Panc1 (cell line): Measurements from ENCODE around the gene EHD1. TPM values are rescaled to one million over a fixed set of nuclear protein-coding genes. Genes with fewer than 3 reads are reported as not detected.

Experiments used
- ATAC-seq: fragments of 200-7000 bp; cut with Tn5 transposase; 2 replicates; pipeline ENCODE4 v1.9.1; 2020; ENCODE audit warnings: mild to moderate bottlenecking, moderate library complexity
- BruUV-seq: library from RNA; stranded (reverse); fragments of 400-500 nt; replicated peaks from 2 replicates; lab custom pipeline; 2021; lab: Mats Ljungman, UMichigan
- CTCF ChIA-PET: fragments of 300-600 bp; sonication (Branson Sonifier 250); formaldehyde crosslinking; loops from one replicate; lab custom pipeline; 2022; ENCODE audit warnings: antibody characterized with exemption; lab: Charles Lee
- POLR2A ChIA-PET: fragments of 300-600 bp; sonication (Branson Sonifier 250); formaldehyde crosslinking; loops from one replicate; lab custom pipeline; 2022; ENCODE audit warnings: antibody characterized with exemption; lab: Charles Lee
- DNase-seq: peaks from one replicate; pipeline ENCODE4 v3.0.0-alpha.2; 2010; ENCODE audit warnings: low read depth, low spot score
- H3K27ac ChIP-seq: 2 replicates; pipeline ENCODE4 v1.5.1; 2011; ENCODE audit warnings: mild to moderate bottlenecking, low read length, inconsistent platforms
- H3K27me3 ChIP-seq: fragments of 200-500 bp; sonication (Bioruptor generic); 2 replicates; pipeline ENCODE4 v1.6.0; 2014; ENCODE audit warnings: low read length, inconsistent platforms; ENCODE audit not compliant: control insufficient read depth, insufficient read depth
- H3K36me3 ChIP-seq: fragments of 200-500 bp; sonication (Bioruptor generic); 2 replicates; pipeline ENCODE4 v1.5.1; 2014; ENCODE audit warnings: inconsistent platforms, mild to moderate bottlenecking, low read length, moderate library complexity; ENCODE audit not compliant: control insufficient read depth, insufficient read depth
- H3K4me1 ChIP-seq: 2 replicates; pipeline ENCODE4 v1.5.1; 2011; ENCODE audit warnings: inconsistent platforms, mild to moderate bottlenecking, low read length, moderate library complexity; ENCODE audit not compliant: control insufficient read depth, insufficient read depth
- H3K4me3 ChIP-seq, 2 experiments: 2 replicates each; pipeline ENCODE4 v1.5.1; 2011 to 2012; ENCODE audit warnings: low read depth in 2 of 2, low read length in 2 of 2, mild to moderate bottlenecking in 2 of 2, inconsistent platforms in 1 of 2, moderate library complexity in 1 of 2
- H3K9me3 ChIP-seq: fragments of 200-500 bp; sonication (Bioruptor generic); 2 replicates; pipeline ENCODE4 v1.5.1; 2014; ENCODE audit warnings: low read depth, mild to moderate bottlenecking, inconsistent platforms, low read length, moderate library complexity; ENCODE audit not compliant: control insufficient read depth, insufficient read depth
- POLR2AphosphoS5 ChIP-seq: IDR thresholded peaks from 2 replicates; pipeline ENCODE4 v1.6.1; 2012; ENCODE audit warnings: mild to moderate bottlenecking, low read depth, low read length, moderate library complexity
- SIN3A ChIP-seq: IDR thresholded peaks from 2 replicates; pipeline ENCODE4 v1.6.1; 2012; ENCODE audit warnings: low read depth, mild to moderate bottlenecking, low read length, moderate library complexity, borderline replicate concordance; ENCODE audit not compliant: insufficient read depth
- TCF7L2 ChIP-seq: IDR thresholded peaks from 2 replicates; pipeline ENCODE4 v1.6.1; 2011; ENCODE audit warnings: mild to moderate bottlenecking, low read depth, low read length, inconsistent platforms
- in situ Hi-C: cut with HindIII; loops from 2 replicates; pipeline ENCODE4 v1.10.0; 2016; ENCODE audit warnings: low sequenced_read_pairs, low pct_unique_long_range_greater_than_20kb
- intact Hi-C: fragments of 100-400 bp; cut with micrococcal nuclease; formaldehyde crosslinking; loops from one replicate; pipeline ENCODE4 v1.10.0; 2022; ENCODE audit not compliant: unreplicated experiment
- total RNA-seq: library from RNA; stranded (reverse); gene quantifications from one replicate; pipeline ENCODE4 v1.2.1, GENCODE V29; 2021; ENCODE audit not compliant: unreplicated experiment
- TF ChIP-seq, protein P1 (sequence below), 2 experiments: IDR thresholded peaks; 2 replicates each; pipeline ENCODE4 v1.6.1; 2011 to 2012; ENCODE audit warnings: low read depth in 2 of 2, control low read depth in 1 of 2, low read length in 1 of 2, mild to moderate bottlenecking in 1 of 2, moderate library complexity in 1 of 2; ENCODE audit not compliant: insufficient read depth in 1 of 2
- TF ChIP-seq, protein P2 (sequence below): fragments of 450-650 bp; IDR thresholded peaks from 2 replicates; pipeline ENCODE4 v1.5.1; 2017; ENCODE audit warnings: mild to moderate bottlenecking

Gene EHD1
- total RNA-seq, 1 experiment from 2014 or later: 186 TPM

DNA sequence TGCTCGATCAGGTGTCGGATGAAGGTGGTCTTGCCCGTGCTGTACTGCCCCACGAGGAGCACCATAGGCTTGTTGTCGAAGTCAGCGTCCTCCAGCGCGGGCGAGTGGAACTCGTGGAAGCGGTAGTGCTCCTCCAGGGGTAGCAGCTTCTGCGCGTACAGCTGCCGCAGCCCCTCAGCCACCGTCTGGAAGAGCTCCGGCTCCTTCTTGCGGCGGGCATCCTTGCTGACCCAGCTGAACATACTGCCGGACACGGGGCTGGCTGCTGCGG is 263 bp downstream of the EHD1 start:
- intact Hi-C loops: no loop called here
- Histone ChIP-seq H3K27me3 (no peaks in the 10 kb centered on the region), H3K9me3 (no peaks in the 10 kb centered on the region), H3K27ac (peak overlapping the region; percentile 89), H3K4me1 (peaks cover 36% of the 10 kb centered on the region), H3K36me3 (no peaks in the 10 kb centered on the region; the same call in 1 of the 2 replicates), H3K4me3 (peak overlapping the region; percentile 88 to 99)
- no TSS peak for BruUV-seq
- no peak for DNase-seq
- POLR2A ChIA-PET: interaction anchor here (1.8 kb wide), 1 partner anchor 17 kb away, joined by 11 read pairs; no protein-coding TSS in a partner anchor
- TF ChIP-seq TCF7L2 (no peak), POLR2AphosphoS5 (no peak), SIN3A (no peak)
- TF ChIP-seq, protein P1, sequence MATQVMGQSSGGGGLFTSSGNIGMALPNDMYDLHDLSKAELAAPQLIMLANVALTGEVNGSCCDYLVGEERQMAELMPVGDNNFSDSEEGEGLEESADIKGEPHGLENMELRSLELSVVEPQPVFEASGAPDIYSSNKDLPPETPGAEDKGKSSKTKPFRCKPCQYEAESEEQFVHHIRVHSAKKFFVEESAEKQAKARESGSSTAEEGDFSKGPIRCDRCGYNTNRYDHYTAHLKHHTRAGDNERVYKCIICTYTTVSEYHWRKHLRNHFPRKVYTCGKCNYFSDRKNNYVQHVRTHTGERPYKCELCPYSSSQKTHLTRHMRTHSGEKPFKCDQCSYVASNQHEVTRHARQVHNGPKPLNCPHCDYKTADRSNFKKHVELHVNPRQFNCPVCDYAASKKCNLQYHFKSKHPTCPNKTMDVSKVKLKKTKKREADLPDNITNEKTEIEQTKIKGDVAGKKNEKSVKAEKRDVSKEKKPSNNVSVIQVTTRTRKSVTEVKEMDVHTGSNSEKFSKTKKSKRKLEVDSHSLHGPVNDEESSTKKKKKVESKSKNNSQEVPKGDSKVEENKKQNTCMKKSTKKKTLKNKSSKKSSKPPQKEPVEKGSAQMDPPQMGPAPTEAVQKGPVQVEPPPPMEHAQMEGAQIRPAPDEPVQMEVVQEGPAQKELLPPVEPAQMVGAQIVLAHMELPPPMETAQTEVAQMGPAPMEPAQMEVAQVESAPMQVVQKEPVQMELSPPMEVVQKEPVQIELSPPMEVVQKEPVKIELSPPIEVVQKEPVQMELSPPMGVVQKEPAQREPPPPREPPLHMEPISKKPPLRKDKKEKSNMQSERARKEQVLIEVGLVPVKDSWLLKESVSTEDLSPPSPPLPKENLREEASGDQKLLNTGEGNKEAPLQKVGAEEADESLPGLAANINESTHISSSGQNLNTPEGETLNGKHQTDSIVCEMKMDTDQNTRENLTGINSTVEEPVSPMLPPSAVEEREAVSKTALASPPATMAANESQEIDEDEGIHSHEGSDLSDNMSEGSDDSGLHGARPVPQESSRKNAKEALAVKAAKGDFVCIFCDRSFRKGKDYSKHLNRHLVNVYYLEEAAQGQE (IDR thresholded peaks at IDR 0.05; ENCODE audit: insufficient read depth in 1 of 2, low read depth in 2 of 2, low read length in 1 of 2): no peak
- TF ChIP-seq, protein P2, sequence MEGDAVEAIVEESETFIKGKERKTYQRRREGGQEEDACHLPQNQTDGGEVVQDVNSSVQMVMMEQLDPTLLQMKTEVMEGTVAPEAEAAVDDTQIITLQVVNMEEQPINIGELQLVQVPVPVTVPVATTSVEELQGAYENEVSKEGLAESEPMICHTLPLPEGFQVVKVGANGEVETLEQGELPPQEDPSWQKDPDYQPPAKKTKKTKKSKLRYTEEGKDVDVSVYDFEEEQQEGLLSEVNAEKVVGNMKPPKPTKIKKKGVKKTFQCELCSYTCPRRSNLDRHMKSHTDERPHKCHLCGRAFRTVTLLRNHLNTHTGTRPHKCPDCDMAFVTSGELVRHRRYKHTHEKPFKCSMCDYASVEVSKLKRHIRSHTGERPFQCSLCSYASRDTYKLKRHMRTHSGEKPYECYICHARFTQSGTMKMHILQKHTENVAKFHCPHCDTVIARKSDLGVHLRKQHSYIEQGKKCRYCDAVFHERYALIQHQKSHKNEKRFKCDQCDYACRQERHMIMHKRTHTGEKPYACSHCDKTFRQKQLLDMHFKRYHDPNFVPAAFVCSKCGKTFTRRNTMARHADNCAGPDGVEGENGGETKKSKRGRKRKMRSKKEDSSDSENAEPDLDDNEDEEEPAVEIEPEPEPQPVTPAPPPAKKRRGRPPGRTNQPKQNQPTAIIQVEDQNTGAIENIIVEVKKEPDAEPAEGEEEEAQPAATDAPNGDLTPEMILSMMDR: no peak
- CTCF ChIA-PET: interaction anchor here (0.6 to 2.0 kb wide), 6 partner anchors 10 to 74 kb away, joined by 3 to 6 read pairs (median 5); no protein-coding TSS in a partner anchor
- ATAC-seq: peak; percentile 32
- in situ Hi-C loops: no loop called here

DNA sequence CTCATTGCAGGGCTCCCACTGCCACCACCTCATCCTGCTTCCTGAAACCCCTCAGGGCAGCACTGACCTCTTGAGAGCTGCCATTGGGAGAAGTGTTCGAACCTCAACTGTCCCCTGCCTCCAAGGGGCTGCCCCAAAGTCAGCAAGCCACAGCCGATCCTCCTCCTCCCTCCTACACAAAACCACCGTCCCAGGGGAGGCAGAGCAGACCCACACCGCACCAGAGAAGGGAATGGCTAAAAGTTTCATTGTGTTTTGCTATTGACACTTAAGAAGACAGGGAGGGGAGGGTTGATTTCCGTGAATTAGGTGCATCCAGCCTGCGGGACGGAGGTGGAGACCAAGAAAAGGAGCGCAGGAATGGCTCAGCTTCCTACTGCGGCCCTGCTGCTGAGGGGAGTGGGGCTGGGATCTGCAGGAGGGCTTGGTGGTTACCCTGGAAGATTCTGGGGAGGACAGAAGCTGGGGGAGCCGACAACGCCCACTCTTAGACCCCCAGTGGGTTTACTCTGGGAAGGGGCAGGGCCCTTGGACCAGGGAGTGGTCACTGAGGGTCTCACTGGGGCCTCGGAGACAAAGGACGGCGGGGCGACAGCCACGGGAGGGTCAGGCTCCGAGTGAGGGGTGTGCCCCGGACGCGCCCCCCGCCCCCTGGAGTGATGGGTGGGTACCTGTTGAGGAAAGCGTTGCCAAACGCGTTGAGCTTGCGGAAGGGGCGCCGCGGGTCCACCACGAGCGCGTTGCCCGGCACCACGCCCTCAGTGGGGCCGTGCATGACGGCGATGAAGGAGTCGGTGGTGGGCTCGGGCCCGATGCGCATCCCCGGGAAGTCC is 815 bp downstream of the EHD1 start:
- BruUV-seq: no TSS peak
- Histone ChIP-seq H3K27ac (peak overlapping the region; percentile 89), H3K36me3 (peaks cover 4% of the 10 kb centered on the region), H3K9me3 (no peaks in the 10 kb centered on the region), H3K4me3 (peak overlapping the region; percentile 88 to 99), H3K4me1 (peaks cover 42% of the 10 kb centered on the region), H3K27me3 (no peaks in the 10 kb centered on the region)
- ChIA-PET CTCF (interaction anchor here (0.6 to 2.1 kb wide), 7 partner anchors 10 to 30 kb away, joined by 3 to 7 read pairs (median 5); no protein-coding TSS in a partner anchor), POLR2A (interaction anchor here (1.0 to 1.8 kb wide), 4 partner anchors 11 to 30 kb away, joined by 3 to 11 read pairs (median 6); no protein-coding TSS in a partner anchor)
- in situ Hi-C loops (no loop called here), intact Hi-C loops (no loop called here)
- TF ChIP-seq, protein P2: no peak
- TF ChIP-seq, protein P1 (IDR thresholded peaks at IDR 0.05; ENCODE audit: insufficient read depth in 1 of 2, low read depth in 2 of 2, low read length in 1 of 2): no peak
- TF ChIP-seq POLR2AphosphoS5: no peak
- no peak for TF ChIP-seq TCF7L2
- TF ChIP-seq SIN3A: no peak
- DNase-seq (no peak), ATAC-seq (peak; percentile 4)
